ENCODE data around the gene OLFML2B. TPM values are rescaled to one million over a fixed set of nuclear protein-coding genes. Genes with fewer than 3 reads are reported as not detected.

The OLFML2B gene
- total RNA-seq, 1 experiment from 2014 or later: not detected

DNA sequence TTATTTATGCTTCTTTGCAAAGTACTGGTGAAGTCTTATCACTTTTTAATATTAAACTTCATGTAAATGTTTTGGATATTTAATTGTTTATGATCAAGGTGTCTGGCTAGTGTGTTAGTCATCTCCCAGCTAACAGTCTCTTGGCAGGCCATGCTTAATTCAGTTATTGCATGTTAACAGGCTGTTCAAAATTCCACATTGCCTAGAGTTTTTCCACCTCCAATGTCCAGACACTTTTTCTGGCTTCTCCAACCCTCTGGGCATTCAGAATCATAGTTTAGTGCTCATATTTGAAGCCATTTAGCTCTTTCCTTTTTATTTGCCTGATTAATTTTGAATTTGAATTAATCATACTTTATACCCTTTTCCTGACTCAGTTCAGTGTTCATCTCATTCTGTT is 69.2 kb downstream of the OLFML2B start:
- no peak for DNase-seq (ENCODE audit: low spot score)
- in situ Hi-C loops (cut with HindIII; ENCODE audit: low sequenced_read_pairs): no loop called here

DNA sequence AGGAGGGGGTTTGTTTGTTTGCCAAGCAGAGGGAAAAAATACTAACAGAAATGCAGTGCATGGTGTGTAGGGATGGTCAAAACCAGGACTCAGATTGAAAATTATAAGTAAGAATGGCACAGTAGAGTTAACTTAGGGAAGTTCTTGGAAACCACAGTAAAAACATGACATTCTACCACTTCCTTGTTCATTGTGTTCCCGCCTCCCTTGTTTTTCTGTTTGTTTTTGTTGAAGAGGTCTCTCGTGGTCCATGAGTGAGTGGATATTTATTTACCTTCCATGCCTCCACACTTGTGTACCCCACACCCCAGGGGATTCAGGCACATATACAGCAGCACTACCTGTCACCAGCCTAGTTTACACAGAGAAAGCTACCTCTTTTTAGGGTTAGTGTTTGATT is 69.6 kb downstream of the OLFML2B start:
- in situ Hi-C loops (cut with HindIII; ENCODE audit: low sequenced_read_pairs): no loop called here
- no peak for DNase-seq (ENCODE audit: low spot score)

DNA sequence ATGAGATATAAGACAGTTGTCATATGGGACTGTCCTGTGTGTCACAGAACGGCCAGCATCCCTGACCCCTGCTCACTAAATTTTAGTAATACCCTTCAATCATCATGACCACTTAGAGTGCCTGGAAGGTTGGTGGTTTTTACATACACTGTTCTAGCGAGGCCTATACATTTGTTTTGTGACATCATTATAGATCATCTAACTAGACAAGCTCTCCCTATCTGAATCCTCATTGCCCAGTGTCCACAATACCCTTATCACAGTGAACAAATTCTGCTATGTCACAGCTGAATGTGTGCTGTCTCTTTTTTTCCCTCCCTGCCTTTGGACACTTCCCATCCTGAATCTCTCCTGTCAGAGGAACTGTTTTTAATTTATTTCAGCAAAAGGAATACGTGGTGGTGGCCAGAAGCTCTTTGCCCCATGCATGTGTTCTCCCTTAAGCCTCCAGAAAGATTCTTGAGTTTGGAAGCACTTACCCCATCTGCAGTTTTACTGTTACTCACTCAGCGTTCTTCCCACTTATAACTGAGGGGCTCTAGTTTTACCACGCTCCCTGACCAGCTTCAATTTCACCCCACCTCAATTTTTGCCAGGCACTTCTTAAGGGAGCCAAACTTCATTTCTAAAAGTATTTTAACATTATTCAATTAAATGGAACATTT is 70.3 kb downstream of the OLFML2B start:
- DNase-seq (ENCODE audit: low spot score): no peak
- in situ Hi-C loops (cut with HindIII; ENCODE audit: low sequenced_read_pairs): no loop called here

DNA sequence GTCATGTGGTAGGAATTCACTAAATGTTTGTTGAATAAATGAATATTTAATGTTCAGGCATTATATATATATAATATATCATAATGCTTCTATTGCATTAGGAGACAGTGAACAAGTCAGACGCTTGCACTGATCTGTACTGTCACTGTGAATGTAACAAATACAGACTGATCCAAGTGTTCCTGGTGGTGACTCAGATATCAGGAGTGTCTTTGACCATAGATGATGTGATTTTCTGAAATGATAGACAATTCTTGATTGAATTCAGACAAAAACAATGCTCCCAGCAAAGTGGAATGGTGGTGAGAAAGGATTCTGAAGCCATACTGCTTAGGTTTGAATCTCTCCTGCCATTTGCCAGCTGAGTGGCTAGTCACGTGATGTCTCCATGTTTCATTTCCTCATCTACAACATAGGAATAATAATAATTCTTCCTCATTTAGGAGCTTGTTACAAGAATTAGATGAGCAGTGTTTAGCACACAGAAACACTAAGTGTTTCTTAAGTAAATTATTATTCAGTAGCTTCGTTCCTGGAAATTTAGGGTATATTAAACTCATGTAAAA is 71.0 kb downstream of the OLFML2B start:
- no peak for DNase-seq (ENCODE audit: low spot score)
- in situ Hi-C loops (cut with HindIII; ENCODE audit: low sequenced_read_pairs): no loop called here

DNA sequence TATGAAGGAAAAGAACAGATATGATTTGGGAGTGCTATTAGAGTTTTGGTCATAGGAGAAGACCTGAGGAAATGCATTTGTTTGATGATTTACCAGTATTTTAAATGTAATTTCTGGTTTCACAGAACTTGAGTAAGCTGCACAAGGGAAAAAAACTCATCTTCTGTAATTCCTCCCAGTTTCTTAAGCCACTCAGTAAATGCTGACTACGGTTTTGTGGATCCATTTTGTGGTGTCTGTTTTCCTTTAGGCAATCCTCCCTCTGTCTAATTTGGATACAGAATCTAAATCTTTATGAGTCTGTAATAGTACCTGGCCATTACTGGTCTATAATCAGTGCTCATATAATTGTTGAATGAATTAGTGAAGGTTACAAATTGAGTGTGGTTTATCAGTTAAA is 72.0 kb downstream of the OLFML2B start:
- in situ Hi-C loops (cut with HindIII; ENCODE audit: low sequenced_read_pairs): no loop called here
- DNase-seq (ENCODE audit: low spot score): no peak

DNA sequence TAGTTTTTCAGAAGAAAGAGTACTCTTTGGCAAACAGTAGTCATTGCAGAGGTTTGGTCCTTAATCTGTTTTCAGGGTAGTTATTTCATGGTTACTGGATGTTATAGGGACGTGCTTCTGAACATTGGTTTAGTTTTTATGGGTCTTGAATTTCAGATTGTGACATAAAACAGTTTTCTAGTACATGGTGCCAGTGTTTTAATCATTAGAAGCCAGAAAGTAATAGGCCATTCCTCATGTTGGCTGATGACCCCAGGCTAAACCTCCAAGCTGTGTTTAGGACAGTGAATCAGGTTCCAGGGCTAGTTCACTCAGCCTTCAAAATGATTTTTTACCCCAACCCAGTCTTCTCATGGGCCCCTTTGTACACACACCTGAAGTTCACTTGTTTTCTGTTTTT is 73.3 kb downstream of the OLFML2B start:
- DNase-seq (ENCODE audit: low spot score): no peak
- in situ Hi-C loops (cut with HindIII; ENCODE audit: low sequenced_read_pairs): no loop called here

DNA sequence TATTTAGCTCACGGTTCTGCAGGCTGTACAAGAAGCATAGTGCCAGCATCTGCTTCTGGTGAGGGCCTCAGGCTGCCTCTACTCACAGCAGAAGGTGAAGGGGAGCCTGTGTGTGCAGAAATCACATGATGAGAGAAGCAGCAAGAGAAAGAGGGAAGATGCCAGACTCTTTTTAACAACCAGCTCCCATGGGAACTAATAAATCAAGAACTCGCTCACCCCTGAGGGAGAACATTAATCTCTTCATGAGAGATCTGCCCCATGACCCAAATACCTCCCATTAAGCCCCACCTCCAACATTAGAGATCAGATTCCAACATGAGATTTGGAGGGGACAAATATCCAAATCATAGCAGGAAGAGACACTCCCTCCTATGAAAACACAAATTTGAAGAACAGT is 74.1 kb downstream of the OLFML2B start:
- DNase-seq (ENCODE audit: low spot score): no peak
- in situ Hi-C loops (cut with HindIII; ENCODE audit: low sequenced_read_pairs): no loop called here

DNA sequence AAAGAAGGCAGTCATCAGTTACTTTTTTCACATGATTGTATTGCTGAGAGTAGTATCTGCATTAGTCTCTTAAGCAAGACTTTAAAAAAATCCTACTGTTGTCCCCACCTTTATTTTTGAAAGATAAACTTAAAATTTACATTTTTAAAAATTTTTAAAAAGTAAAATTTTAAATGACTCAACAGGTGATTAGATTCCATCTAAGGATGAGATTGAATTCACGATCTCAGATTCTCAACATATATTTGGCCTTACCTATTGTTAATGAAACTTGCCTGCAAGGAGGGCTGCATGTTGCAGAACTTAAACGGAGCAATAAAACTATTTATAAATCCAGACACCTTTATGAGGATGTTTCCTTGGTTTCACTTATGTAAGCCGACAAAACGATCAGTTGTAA is 75.2 kb downstream of the OLFML2B start:
- in situ Hi-C loops (cut with HindIII; ENCODE audit: low sequenced_read_pairs): no loop called here
- no peak for DNase-seq (ENCODE audit: low spot score)

DNA sequence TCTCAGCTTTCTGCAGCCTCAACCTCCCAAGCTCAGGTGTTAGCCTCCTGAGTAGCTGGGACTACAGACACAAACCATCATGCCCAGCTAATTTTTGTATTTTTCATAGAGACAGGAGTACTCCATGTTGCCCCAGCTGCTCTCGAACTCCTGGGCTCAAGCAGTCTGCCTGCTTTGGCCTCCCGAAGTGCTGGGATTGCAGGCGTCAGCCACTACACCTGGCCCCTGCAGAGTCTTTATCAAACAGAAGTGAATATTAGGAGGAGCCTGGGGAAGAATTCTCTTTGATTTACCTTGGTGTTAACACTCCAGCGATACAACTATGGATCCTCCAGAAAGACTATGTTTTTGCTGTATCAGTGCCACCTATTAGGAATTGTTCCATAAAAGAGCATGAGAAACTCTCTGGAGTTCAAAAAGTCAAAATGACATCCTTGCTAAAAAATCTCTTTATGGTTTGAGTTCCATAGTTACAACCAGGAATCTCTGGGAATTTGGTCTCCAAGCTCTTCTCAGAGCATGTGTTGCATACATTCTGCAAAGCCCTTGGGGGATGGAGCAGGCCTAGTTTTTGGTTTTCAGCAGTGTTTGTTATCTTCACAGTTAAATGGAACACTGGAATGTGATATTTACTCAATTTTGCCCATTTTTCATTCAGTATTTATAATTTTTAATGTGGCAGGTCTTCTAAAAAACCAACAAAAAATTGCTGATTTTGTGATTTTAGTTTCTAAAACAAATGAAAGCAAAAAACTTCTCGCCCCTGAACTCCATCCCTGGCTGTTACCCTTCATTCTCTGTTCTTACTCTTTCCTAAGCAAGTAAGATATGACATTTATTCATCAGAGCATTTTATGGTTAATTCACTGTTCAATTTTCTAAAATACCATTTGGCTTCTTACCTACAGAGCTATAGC is 77.3 kb downstream of the OLFML2B start:
- in situ Hi-C loops (cut with HindIII; ENCODE audit: low sequenced_read_pairs): no loop called here
- DNase-seq (ENCODE audit: low spot score): no peak

DNA sequence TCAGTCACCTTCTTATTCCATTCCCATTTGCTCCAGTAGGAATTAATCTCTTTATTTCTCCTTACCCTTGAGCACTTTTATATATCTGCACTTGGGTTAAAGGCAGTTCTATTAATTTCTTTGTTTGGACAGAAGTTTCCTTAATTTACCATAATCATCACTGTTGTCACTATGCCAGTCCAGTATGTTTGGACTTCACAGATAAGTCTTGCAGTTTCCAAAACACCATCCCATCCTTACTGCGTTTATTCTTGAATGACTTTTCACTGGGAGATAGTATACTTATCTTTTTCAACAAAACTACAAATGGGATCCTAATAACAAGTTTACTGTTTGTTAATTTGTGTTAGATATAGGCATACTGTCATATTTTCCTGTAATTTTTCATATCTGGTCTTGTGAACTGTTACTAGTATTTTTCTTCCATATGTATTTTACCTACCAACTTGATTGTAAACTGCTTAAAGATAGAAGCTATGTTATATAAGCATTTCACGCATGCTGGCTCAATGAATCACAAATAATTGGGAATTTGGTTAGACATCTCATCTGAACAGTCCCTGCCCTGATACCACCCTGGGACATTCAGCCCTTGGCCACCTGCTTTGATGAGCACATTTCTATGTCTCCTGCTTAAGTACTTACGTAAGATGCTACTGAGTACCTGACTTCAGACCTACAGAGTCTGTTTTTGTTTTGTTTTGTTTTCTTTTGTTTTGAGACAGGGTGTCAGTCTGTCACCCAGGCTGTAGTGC is 78.2 kb downstream of the OLFML2B start:
- in situ Hi-C loops (cut with HindIII; ENCODE audit: low sequenced_read_pairs): no loop called here
- DNase-seq (ENCODE audit: low spot score): no peak

DNA sequence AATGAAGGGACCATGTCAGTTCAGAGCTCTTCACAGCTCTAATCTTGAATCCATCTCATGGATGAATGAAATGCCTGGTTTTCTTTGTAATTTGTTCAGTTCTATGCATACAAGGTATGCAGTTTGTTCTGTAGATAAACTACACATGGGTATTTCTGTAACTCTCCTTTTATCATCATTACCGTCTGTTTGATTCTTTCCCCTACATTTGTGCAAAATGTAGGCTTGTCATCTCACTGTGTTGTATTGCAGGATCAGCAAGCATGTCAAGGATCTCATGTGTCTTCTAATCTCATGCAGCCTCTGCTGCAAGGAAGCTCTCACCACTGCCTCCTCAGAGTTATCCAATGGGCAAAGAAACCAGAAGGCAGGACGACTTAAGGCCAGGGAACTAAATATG is 79.3 kb downstream of the OLFML2B start:
- in situ Hi-C loops (cut with HindIII; ENCODE audit: low sequenced_read_pairs): no loop called here
- no peak for DNase-seq (ENCODE audit: low spot score)

DNA sequence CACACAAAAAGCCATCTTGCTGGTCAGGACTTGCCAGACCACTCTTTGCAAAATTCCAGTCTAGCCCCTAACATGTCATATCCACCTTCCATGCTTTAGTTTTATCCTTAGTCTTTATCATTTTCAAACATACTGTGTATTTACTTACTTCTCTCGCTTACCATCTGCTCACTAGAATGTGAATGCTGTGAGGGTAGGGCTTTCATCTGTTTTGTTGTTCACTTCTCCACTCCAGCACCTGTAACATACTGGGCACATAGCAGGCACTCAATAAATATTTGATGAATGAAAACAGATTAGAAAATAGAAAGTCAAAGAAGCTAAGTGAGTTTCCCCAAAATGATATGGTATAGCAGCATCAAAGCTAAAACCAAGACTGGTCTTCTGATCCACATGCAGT is 79.9 kb downstream of the OLFML2B start:
- no peak for DNase-seq (ENCODE audit: low spot score)
- in situ Hi-C loops (cut with HindIII; ENCODE audit: low sequenced_read_pairs): no loop called here

DNA sequence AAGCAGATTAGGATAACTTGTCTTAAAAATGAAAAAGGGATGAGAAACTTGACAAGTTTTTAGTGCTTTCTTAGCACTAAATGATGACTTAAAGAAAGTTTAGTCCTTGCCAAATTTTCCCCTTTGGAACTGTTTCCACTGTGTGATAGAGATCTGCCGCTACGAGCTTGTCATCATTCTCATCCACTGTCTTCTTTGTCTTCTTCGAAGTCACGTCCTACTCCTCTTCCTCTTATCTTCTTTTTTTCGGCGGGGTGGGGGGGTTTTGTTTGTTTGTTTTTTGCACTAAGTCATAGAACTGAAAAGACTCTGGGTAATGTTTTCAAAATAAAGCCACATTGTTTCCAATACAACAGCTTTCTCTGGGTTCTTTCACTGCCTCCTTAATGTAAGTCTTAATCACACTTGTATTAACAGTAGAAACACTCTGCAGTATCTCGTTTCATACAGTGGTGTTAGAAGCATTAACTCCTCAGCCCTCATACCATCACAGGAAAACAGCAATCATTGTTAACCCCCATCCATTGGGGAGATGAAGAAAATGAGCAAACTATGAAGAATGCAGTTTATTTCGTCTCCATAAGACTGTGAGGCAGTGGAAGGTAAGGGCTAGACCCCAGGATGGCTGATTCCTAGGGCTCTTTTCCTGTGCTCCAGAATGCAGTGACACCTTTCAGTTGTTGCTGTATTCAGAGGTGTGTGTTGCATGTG is 81.8 kb downstream of the OLFML2B start:
- in situ Hi-C loops (cut with HindIII; ENCODE audit: low sequenced_read_pairs): no loop called here
- no peak for DNase-seq (ENCODE audit: low spot score)

DNA sequence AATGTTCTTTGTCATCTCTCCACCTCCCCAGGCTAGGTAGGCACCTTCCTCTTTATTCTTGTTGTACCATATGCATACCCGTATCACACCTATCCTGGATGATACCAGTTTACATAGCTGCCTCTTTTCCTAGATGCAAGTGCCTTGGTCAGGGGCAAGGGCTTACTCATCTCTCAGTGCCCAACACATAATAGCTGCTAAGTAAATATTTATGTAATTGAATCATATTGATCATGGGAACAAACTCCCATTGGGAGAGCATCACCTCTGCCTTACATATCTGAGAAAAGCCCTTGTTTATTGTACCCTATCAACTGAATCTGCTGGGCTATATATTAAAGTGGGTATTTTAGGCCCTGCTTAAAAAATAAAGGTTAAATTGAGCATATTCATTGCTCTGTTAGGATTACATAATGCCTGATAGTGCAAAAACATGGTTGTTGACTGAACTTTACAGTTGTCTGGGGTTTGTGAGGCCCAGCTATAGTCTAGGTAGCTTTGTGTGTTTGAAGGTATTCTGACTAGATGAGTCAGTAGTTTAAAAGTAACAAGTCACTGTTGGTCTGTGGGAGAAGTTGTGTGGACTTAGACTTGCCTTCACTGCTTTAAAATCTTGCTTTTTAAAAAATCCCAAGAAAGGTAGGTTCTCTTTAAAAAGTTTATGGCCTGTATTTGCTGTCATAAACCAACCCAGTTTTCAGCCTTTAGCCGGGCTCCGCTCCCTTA is 82.6 kb downstream of the OLFML2B start:
- no peak for DNase-seq (ENCODE audit: low spot score)
- in situ Hi-C loops (cut with HindIII; ENCODE audit: low sequenced_read_pairs): no loop called here

DNA sequence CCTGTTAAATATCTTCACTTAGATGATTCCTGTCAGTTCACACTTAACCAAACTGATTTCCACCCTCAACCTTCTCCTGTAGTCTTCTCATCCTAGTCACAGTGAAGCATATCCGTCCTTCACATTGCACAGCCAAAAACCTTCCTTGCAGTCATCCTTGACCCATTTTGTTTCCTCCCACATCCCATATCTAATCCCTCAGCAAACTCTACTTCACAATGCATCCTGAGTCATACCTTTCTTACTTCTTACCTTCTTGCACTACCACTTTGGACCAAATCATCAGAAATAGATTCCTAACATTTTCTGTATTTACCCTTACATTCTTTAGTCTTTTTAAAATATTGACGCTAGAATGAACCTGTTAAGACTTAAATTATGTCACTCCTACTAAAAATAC is 86.9 kb downstream of the OLFML2B start:
- DNase-seq (ENCODE audit: low spot score): no peak
- in situ Hi-C loops (cut with HindIII; ENCODE audit: low sequenced_read_pairs): no loop called here

DNA sequence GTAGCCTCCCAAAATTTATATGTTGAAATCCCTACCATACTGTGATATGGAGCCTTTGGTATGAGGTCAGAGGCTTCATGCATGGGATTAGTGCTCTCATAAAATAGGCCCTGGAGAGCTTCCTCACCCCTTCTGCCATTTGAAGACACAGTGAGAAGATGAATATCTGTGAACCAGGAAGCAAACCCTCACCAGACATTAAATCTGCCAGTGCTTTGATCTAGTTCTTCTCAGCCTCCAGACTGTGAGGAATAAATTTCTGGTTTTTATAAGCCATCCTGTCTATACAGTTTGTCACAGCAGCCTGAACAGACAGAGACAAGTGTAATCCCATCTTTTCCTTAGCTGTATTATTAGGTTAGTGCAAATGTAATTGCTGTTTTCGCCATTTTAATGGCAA is 88.4 kb downstream of the OLFML2B start:
- in situ Hi-C loops (cut with HindIII; ENCODE audit: low sequenced_read_pairs): no loop called here

DNA sequence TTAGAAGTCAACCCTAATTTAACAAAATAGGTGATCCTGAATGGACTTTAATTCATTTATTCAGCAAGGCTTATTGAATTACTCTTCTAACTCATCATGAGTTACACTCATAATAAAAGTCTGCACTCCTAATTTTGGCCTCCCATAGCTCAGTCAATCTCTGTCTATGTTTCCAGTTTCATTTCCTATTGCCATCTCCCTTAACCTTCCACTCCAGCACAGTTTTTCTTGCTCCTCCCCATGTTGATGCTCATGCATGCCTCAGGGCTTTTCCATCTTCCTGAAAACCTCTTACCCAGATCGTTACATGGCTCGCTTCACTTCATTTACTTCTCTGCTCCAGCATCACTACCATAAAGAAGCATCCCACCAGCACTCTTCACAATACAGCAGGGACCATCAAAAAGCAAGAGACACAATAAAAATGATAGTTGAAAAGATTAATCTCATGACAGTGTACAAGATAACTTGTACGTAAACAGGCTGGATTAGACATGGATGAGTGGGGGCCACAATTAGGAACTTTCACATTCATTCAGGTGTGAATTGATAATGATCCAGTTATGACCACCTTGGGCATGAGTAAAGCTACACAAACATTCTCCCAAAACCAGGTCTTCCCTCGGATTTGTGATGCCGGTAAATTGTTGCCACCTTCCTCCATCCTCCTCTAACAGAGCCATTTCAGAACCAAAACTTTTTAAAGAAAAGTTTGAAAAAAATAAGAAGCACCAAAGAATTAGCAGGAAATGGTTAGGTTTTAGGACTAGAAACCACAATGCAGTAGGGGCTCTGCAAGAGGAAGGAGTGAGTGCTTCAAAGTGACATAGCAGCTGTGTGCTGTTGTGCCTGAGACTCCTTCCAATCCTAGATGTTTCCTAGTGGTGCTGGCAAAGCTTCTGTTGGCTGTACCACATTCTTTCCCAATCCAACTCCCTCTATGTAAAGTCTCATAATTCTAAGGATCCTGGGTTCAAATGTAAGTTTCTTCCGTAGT is 89.8 kb downstream of the OLFML2B start:
- DNase-seq (ENCODE audit: low spot score): no peak
- in situ Hi-C loops (cut with HindIII; ENCODE audit: low sequenced_read_pairs): no loop called here

More for the DNA sequence above, 88.4 kb downstream of the OLFML2B start:
- no peak for DNase-seq (ENCODE audit: low spot score)
